ENCODE data around the gene REPIN1. TPM values are rescaled to one million over a fixed set of nuclear protein-coding genes. Genes with fewer than 3 reads are reported as not detected.

Gene REPIN1
- total RNA-seq, 2 donors from 2014 or later: 189 to 304 TPM

DNA sequence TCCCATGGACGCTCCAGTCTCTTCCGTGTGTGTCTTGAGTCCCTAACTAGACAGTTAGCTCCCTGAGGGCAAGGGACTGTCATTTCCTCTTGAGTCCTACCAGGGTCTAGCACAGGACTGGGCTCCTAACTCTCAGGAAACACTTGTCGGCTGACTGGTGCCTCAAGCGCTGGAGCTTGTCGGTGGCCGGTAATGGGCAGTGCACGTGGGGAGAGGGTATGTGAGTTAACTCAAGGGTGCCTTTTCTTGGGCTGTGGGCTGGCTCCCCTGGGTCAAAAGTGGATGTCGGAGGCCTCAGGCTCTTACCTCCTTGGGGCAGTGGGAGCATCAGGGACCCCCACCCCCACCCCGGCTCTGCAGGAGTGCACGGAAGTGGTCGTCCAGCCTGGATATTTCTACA is 43.4 kb downstream of the REPIN1 start:
- Histone ChIP-seq H3K36me3 (no peaks in the 10 kb centered on the region), H3K27me3 (no peaks in the 10 kb centered on the region), H3K9ac (ENCODE audit: low read depth in 2 of 2, low read length in 2 of 2) (no peak overlapping the region), H3K4me3 (no peak overlapping the region), H3K4me1 (no peaks in the 10 kb centered on the region), H3K9me3 (no peaks in the 10 kb centered on the region), H3K27ac (no peak overlapping the region)
- no peak for DNase-seq
- TF ChIP-seq, protein P1, sequence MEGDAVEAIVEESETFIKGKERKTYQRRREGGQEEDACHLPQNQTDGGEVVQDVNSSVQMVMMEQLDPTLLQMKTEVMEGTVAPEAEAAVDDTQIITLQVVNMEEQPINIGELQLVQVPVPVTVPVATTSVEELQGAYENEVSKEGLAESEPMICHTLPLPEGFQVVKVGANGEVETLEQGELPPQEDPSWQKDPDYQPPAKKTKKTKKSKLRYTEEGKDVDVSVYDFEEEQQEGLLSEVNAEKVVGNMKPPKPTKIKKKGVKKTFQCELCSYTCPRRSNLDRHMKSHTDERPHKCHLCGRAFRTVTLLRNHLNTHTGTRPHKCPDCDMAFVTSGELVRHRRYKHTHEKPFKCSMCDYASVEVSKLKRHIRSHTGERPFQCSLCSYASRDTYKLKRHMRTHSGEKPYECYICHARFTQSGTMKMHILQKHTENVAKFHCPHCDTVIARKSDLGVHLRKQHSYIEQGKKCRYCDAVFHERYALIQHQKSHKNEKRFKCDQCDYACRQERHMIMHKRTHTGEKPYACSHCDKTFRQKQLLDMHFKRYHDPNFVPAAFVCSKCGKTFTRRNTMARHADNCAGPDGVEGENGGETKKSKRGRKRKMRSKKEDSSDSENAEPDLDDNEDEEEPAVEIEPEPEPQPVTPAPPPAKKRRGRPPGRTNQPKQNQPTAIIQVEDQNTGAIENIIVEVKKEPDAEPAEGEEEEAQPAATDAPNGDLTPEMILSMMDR (IDR thresholded peaks at IDR 0.05): no peak
- intact Hi-C loops (cut with DNase I): loop anchor here (10.0 kb wide), 1 partner anchor 127 kb away; no protein-coding TSS in a partner anchor

DNA sequence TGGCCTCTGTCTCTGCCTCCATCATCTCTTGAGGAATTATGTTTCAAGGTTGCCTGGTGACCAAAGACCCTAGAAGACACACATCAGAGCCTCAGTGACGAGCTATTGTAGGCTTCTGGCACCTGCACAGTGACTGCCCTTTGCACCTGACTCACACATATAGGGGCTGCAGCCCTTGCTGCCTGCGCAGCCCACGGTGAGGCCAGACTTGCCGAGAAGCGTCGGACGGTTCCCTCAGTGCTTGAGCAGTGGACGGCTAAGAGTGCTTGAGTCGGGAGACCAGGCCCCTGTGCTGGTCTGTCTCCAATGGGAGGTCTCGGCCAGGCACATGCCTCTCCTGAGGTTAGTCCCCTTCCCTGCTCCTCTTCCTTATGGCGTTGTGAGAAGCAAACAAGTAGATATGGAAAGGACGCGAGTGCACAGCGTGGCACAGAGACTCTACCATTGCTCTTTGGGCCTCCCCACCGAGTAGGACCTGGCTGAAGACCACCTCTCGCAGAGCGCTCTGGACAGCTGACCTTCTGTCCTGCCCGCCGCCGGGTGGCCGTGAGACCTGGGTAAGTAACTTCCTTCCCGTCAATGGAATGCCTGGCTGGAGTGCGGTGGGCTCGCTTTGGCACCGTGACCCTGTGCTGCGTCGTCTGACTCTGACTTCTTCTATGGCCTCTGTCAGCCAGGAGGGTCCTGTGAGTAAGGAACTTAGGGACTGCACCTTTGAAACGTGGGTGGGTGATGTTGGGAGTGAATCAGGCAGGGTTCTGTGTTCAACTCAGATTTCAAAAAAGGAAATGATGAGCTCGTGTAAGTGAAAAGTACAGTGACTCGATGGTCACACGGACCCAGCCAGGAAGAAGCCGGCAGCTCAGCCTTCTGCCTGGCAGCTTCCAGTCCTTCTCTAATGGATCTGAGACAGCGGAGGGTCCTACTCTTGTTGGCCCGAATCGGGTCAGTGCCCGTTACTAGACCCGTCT is 44.2 kb downstream of the REPIN1 start:
- no peak overlapping the region for H3K27ac ChIP-seq
- DNase-seq: no peak
- H3K4me1 ChIP-seq: no peaks in the 10 kb centered on the region
- intact Hi-C loops (cut with DNase I): loop anchor here (10.0 kb wide), 1 partner anchor 128 kb away; no protein-coding TSS in a partner anchor
- TF ChIP-seq, protein P1 (IDR thresholded peaks at IDR 0.05): no peak
- no peak overlapping the region for H3K4me3 ChIP-seq
- no peaks in the 10 kb centered on the region for H3K36me3 ChIP-seq
- no peaks in the 10 kb centered on the region for H3K27me3 ChIP-seq
- H3K9ac ChIP-seq (ENCODE audit: low read depth in 2 of 2, low read length in 2 of 2): no peak overlapping the region
- H3K9me3 ChIP-seq: no peaks in the 10 kb centered on the region

DNA sequence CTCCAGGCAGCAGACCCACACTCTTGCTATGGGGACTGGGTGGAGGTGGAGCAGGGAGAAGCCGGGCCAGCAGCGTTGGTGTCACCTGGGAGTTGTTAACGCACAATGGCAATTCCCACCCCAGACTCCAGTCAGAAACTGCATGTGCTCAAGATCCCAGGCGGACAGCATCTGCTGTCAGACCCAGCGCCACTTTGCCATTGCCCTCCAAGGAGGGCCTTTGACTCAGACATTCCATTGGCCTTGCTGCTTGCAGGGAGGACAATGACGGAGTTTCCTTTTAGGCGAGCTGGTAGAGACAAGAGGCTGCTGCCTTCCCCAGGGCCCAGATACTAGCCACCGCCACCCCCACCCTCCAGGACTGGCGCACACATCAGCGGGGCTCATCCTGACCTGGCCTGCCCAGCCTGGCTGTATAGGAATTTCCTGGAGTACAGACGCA is 45.0 kb downstream of the REPIN1 start:
- DNase-seq: no peak
- H3K4me3 ChIP-seq: no peak overlapping the region
- intact Hi-C loops (cut with DNase I): loop anchor here (10.0 kb wide), 1 partner anchor 129 kb away; no protein-coding TSS in a partner anchor
- H3K27me3 ChIP-seq: no peaks in the 10 kb centered on the region
- no peaks in the 10 kb centered on the region for H3K36me3 ChIP-seq
- H3K9ac ChIP-seq (ENCODE audit: low read depth in 2 of 2, low read length in 2 of 2): no peak overlapping the region
- H3K4me1 ChIP-seq: no peaks in the 10 kb centered on the region
- no peaks in the 10 kb centered on the region for H3K9me3 ChIP-seq
- no peak overlapping the region for H3K27ac ChIP-seq
- TF ChIP-seq, protein P1 (IDR thresholded peaks at IDR 0.05): no peak

DNA sequence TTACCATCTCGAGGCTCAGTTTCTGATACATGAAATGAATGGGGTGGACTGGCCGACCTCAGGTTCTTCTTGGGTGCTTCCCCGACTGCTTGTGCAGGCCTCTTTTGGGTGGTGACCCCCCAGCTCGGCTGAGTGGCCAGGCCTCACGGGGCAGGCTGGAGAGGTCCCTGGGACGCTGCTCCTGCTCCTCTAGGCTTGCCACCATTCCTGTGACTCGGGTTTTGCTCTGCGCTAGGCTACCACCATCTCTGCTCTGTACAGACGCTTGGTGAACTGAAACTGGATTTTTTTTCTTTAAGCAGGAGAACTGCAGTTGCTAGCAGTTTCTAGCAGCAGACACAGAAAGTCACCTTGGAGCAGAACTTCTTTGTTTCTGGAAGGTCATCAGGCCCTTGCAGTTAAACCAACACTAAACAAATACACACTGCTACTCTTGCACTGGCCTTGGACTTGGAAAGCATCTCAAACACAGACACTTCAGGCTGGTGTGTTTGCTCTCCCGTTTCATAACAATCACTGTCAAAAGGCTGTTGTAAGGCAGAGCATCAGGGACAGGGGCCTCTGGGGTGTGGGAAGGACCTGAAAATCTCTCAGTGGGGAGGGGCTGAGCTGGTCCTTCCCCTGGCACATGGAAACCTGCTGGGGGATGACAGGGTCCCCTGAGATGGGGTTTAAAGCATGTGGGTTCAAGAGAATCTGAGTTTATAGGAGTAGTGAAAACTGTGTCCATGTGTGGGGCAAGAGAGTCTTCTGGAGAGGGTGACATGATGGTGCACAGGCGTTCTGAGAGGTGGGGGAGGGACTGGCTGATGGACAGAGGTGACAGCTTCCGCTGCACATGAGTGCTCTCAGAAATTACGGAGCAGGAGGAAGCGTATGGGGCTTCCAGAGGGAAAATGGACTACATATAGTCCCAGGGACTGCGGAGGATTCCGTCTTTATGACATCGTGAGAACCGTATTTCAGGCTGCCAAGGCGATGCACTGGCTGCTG is 46.8 kb downstream of the REPIN1 start:
- H3K4me3 ChIP-seq: no peak overlapping the region
- TF ChIP-seq, protein P1 (IDR thresholded peaks at IDR 0.05): no peak
- H3K4me1 ChIP-seq: no peaks in the 10 kb centered on the region
- no peaks in the 10 kb centered on the region for H3K36me3 ChIP-seq
- no peak overlapping the region for H3K27ac ChIP-seq
- no peaks in the 10 kb centered on the region for H3K9me3 ChIP-seq
- intact Hi-C loops (cut with DNase I): loop anchor here (10.0 kb wide), 1 partner anchor 131 kb away; no protein-coding TSS in a partner anchor
- no peaks in the 10 kb centered on the region for H3K27me3 ChIP-seq
- no peak for DNase-seq
- no peak overlapping the region for H3K9ac ChIP-seq (ENCODE audit: low read depth in 2 of 2, low read length in 2 of 2)

DNA sequence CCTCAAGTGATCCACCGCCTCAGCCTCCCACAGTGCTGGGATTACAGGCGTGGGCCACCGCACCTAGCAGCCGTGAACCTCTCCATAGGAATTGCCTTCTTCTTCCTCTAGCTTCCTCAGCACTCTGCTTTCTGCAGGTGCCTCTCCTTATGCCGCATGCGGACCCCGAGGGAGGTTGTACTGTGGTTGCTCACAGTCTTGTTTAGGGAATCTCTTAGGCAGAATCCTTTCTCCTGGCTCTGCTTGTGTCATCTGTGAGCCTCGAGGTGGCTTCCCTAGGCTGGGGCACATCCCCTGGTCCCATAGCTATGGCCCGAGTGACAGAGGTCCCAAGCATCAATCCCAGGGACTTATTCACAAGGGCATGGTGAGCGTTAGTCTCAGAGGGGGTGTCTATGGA is 48.6 kb downstream of the REPIN1 start:
- Histone ChIP-seq H3K27ac (no peak overlapping the region), H3K4me1 (no peaks in the 10 kb centered on the region), H3K27me3 (no peaks in the 10 kb centered on the region), H3K9me3 (no peaks in the 10 kb centered on the region), H3K36me3 (no peaks in the 10 kb centered on the region), H3K4me3 (no peak overlapping the region), H3K9ac (ENCODE audit: low read depth in 2 of 2, low read length in 2 of 2) (no peak overlapping the region)
- peak; percentile 13 for DNase-seq
- intact Hi-C loops (cut with DNase I): loop anchor here (10.0 kb wide), 1 partner anchor 132 kb away; no protein-coding TSS in a partner anchor
- TF ChIP-seq, protein P1 (IDR thresholded peaks at IDR 0.05): no peak

Data from colonic mucosa (tissue), 4 donors.